DMS79 (cell line): Measurements from ENCODE around the gene APEH.

Source experiments
- DNase-seq: peaks from one replicate; lab custom pipeline; 2025; lab: John Stamatoyannopoulos, UW

APEH gene

DNA sequence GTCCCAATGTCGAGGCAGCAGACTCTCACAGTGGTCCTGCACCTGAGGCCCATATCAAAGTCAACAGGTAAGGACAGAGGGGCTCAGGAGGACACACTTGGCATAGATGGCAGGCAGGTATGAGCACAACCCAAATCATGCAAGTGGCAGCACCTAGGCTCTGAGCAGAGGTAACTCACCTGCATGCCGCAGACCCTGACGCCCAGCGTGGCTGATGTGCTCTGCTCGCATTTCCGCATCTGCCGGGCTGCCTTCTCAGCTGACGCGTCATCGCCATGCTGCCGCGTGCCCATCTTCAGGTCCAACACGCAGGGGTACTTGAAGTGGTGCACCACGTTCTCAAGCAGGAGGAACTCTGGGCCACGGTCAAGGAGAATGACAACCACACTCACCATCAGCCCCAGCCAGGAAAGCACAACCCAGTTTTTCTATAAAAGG lies 53.8 kb downstream of the APEH start:
- no peak for DNase-seq

DNA sequence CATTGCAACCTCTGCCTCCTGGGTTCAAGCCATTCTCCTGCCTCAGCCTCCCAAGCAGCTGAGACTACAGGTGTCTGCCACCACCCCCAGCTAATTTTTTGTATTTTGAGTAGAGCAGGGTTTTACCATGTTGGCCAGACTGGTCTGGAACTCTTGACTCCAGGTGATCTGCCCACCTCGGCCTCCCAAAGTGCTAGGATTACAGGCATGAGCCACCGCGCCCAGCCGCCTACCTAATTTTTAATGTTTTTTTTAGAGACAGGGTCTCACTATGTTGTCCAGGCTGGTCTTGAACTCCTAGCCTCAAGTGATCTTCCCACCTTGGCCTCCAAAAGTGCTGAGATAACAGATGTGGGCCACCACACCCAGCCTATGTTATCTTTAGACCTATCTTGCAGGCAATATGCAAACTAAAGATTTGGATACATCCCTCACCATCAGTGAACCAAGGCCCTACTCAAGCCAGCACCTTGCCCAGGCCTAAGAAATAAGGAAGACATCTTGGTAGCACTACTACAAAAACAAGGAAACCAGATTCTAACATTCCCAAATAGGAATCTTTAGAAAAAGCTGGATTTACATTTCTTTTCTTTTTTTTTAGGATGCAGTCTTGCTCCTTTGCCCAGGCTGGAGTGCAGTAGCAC lies 55.9 kb downstream of the APEH start:
- DNase-seq: no peak

DNA sequence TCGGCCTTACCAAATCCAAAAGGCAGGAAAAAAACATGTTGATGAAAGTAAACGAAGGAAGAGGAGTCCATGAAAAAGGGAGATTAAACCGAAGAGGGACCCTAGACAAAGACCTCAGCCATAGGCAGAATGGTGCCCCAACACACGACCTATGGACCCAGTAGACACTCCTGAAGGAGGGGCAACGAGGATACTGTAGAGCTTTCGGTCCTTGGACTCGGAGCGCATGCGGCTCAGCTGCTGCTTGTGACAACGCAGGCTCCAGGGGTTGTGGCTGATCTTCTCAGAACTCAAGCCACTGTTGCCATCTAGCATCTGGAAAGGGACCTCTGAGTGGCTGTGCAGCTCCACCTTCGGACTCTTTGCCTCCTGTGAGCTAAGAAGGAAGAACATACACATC lies 58.4 kb downstream of the APEH start:
- DNase-seq: no peak

DNA sequence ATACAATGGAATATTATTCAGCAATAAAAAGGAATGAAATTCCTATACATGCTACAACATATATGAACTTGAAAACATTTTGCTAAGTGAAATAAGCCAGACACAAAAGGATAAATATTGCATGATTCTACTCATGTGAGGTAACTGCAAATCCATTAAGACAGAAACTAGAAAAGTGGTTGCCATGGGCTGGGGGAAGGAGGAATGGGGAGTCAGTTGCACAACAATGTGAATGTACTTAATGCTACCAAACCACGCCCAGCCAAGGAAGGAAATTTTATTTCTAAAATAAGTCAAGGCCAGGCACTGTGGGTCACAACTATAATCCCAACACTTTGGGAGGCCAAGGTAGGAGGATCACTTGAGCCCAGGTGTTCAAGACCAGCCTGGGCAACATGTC lies 59.4 kb downstream of the APEH start:
- DNase-seq: no peak
